Kidney (tissue), 14 donors: ENCODE data around the gene MB21D2. TPM values are rescaled to one million over a fixed set of nuclear protein-coding genes. Genes with fewer than 3 reads are reported as not detected.

Experiments
- DNase-seq, 5 donors: peaks; one replicate each; pipeline ENCODE4 v3.0.0-alpha.2; 2013 to 2020
- FAIRE-seq: peaks from 2 replicates; lab custom pipeline; 2012; peaks lifted over from hg19 to GRCh38; lab: Jason Lieb, UNC
- H3K27ac ChIP-seq, 2 donors: one replicate each; pipeline ENCODE4 v1.7.0; 2013; ENCODE audit warnings: low read depth in 2 of 2, low read length in 2 of 2, inconsistent platforms in 1 of 2
- H3K27me3 ChIP-seq: one replicate; pipeline ENCODE4 v1.7.1; 2013; ENCODE audit warnings: low read length, inconsistent platforms; ENCODE audit not compliant: control insufficient read depth, insufficient read depth
- H3K36me3 ChIP-seq, 3 donors: one replicate each; pipeline versions ENCODE4 v1.7.0 to v1.7.1; 2013; ENCODE audit warnings: low read length in 3 of 3, control low read depth in 1 of 3, inconsistent platforms in 1 of 3; ENCODE audit not compliant: insufficient read depth in 3 of 3, control insufficient read depth in 2 of 3
- H3K4me1 ChIP-seq, 3 donors: one replicate each; pipeline versions ENCODE4 v1.7.0 to v1.7.1; 2013; ENCODE audit warnings: low read length in 3 of 3, inconsistent platforms in 1 of 3, low read depth in 1 of 3; ENCODE audit not compliant: control insufficient read depth in 2 of 3, insufficient read depth in 2 of 3
- H3K4me3 ChIP-seq, 3 donors: one replicate each; pipeline versions ENCODE4 v1.7.0 to v1.8.1; 2013; ENCODE audit warnings: low read length in 3 of 3, control low read depth in 1 of 3, inconsistent platforms in 1 of 3
- H3K9ac ChIP-seq, 3 donors: one replicate each; pipeline versions ENCODE4 v1.7.0 to v1.7.1; 2013; ENCODE audit warnings: low read length in 3 of 3, control low read depth in 1 of 3, inconsistent platforms in 1 of 3
- H3K9me3 ChIP-seq, 3 donors: one replicate each; pipeline versions ENCODE4 v1.7.0 to v1.7.1; 2013; ENCODE audit warnings: low read length in 3 of 3, control low read depth in 1 of 3, inconsistent platforms in 1 of 3; ENCODE audit not compliant: control insufficient read depth in 2 of 3, insufficient read depth in 1 of 3
- intact Hi-C: fragments of 100-400 bp; cut with DNase I; formaldehyde crosslinking; loops from one replicate; pipeline ENCODE4 v1.11.1; 2022
- polyA plus RNA-seq: library from polyadenylated mRNA; stranded (reverse); fragments of 350-450 nt; fragmentation: Illumina TruSeq; extraction: RNeasy Lipid Tissue Mini Kit (QIAGEN cat#74804); gene quantifications from one replicate; pipeline ENCODE4 v1.2.3, GENCODE V29; 2014; ENCODE audit warnings: low read depth, low replicate concordance; ENCODE audit not compliant: insufficient read depth
- total RNA-seq: library from RNA; stranded (reverse); fragmentation: NEBNext Ultra II Directional; extraction: Animal tissue kit (Norgen Biotek cat#: 25700); gene quantifications from one replicate; pipeline ENCODE4 v1.2.1, GENCODE V29; 2021
- TF ChIP-seq, protein P1 (sequence below): IDR thresholded peaks from 3 replicates; pipeline ENCODE4 v1.5.1; 2012; ENCODE audit warnings: mild to moderate bottlenecking, moderate library complexity, borderline replicate concordance; ENCODE audit not compliant: insufficient read depth; ENCODE audit errors: extremely low read depth
- donor health status: control.
- donor health status: control.
- donor health status: control.
- donor health status: control.
- donor health status: control.
- donor health status: DM: yes; HTN: yes; CAD: no.
- donor health status: Normal renal cell carcinoma (clear cell type).

MB21D2 gene
- total and polyA plus RNA-seq, 2 donors from 2014 or later, result 3.2 to 3.9 TPM

GRCh38 chr3:192820161-192820560 lies 97.5 kb downstream of the MB21D2 start:
- intact Hi-C loops, result no loop called here
- TF ChIP-seq, protein P1, sequence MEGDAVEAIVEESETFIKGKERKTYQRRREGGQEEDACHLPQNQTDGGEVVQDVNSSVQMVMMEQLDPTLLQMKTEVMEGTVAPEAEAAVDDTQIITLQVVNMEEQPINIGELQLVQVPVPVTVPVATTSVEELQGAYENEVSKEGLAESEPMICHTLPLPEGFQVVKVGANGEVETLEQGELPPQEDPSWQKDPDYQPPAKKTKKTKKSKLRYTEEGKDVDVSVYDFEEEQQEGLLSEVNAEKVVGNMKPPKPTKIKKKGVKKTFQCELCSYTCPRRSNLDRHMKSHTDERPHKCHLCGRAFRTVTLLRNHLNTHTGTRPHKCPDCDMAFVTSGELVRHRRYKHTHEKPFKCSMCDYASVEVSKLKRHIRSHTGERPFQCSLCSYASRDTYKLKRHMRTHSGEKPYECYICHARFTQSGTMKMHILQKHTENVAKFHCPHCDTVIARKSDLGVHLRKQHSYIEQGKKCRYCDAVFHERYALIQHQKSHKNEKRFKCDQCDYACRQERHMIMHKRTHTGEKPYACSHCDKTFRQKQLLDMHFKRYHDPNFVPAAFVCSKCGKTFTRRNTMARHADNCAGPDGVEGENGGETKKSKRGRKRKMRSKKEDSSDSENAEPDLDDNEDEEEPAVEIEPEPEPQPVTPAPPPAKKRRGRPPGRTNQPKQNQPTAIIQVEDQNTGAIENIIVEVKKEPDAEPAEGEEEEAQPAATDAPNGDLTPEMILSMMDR, result no peak
- Histone ChIP-seq H3K36me3 (no peaks in the 10 kb centered on the region), H3K27ac (no peak overlapping the region), H3K9me3 (no peaks in the 10 kb centered on the region), H3K4me3 (no peak overlapping the region), H3K27me3 (no peaks in the 10 kb centered on the region), H3K4me1 (peaks cover 0 to 9% (median 6%) of the 10 kb centered on the region in 3 donors), H3K9ac (no peak overlapping the region)
- DNase-seq (no peak), FAIRE-seq (no peak)

GRCh38 chr3:192819001-192819569 lies 98.6 kb downstream of the MB21D2 start:
- TF ChIP-seq, protein P1, result no peak
- intact Hi-C loops, result loop anchor here (10.0 kb wide), 2 partner anchors 216 to 756 kb away; no protein-coding TSS in a partner anchor
- Histone ChIP-seq H3K27ac (peak overlapping the region in 1 of 2 donors; percentile 23), H3K4me3 (no peak overlapping the region), H3K4me1 (peaks cover 0 to 6% (median 6%) of the 10 kb centered on the region in 3 donors), H3K36me3 (no peaks in the 10 kb centered on the region), H3K9me3 (no peaks in the 10 kb centered on the region), H3K27me3 (no peaks in the 10 kb centered on the region), H3K9ac (no peak overlapping the region)
- DNase-seq (peak in 1 of 5 donors; percentile 45), FAIRE-seq (no peak)

DNA sequence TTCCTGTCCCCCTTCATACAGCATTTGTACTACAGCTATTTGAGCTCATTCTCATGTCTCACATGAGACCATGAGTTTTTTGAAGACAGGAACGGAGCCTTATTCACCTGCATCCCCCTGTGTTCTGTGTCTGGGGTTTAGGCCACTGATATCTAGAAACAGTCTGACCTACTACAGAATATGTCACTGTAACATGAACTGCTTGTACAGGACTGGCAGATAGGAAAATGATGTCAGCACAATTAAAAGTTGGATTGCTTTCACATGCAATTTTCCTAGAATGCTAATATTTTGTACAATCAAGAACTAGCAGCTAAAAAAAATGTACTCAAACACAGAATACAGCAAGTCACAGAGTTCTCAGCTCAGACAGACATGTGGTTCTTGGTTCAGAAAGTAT lies 99.5 kb downstream of the MB21D2 start:
- Histone ChIP-seq H3K36me3 (no peaks in the 10 kb centered on the region), H3K27ac (no peak overlapping the region), H3K4me1 (peaks cover 0 to 6% (median 6%) of the 10 kb centered on the region in 3 donors), H3K27me3 (no peaks in the 10 kb centered on the region), H3K9ac (no peak overlapping the region), H3K4me3 (no peak overlapping the region), H3K9me3 (no peaks in the 10 kb centered on the region)
- DNase-seq, result no peak
- no peak for FAIRE-seq
- TF ChIP-seq, protein P1, result no peak
- intact Hi-C loops, result loop anchor here (10.0 kb wide), 2 partner anchors 217 to 757 kb away; no protein-coding TSS in a partner anchor
